HK-2 (cell line): ENCODE data around the gene TCHP.
A peak's percentile ranks its signal among the peaks of the same experiment; 100 is the strongest.
"Not testable (repeated sequence)": the region's sequence is repeated elsewhere in the genome, so short reads cannot be mapped to it uniquely, and the experiment has no call there.

Experiments
- DNase-seq: peaks from one replicate; pipeline ENCODE4 v3.0.0-alpha.2; 2018; ENCODE audit not compliant: unreplicated experiment

TCHP gene

DNA sequence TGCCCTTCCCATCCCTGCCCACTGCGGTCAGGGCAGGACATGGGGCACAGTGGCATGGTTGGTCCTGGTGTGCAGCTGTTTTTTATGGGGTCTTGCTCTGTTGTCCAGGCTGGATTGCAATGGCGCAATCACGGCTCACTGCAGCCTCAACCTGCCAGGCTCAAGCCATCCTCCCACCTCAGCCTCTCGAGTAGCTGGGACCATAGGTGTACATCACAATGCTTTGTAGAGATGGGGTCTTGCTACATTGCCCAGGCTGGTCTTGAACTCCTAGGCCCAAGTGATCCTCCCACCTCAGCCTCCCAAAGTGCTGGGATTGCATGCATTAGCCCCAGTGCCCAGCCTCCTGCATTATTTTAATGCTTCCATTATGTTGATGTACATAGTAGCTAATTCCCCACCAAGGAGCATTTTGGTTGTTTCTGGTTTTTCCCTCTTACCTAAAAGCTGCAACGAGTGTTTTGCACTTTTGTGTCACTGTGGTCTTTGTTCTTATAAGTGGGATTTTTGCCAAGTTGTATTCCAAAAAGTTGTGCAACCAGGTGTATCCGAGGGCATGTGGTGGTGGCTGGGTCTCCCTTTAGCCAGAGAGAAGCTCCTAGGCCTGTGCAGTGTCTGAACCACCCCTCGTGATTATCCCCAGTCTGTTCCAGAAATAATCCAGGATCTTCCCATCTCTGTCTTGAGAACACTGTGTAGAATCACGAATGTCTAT, 10.3 kb downstream of the TCHP start:
- no peak for DNase-seq

DNA sequence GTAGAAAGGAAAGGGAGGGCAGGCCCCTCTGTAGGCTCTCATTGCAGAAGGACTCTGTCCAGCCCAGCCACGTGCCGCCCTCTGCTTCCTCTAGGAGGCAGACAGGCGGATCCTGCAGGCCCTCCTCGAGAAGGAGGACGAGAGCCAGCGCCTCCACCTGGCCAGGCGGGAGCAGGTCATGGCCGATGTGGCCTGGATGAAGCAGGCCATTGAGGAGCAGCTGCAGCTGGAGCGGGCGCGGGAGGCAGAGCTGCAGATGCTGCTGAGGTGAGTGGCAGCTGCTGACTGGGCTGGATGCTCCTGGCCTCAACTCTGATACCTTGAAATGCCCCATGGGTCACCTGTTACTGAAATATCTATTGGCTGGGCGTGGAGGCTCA, 10.9 kb downstream of the TCHP start:
- DNase-seq: peak; percentile 21

GRCh38 chr12:109912855-109913321, 12.8 kb downstream of the TCHP start:
- no peak for DNase-seq

DNA sequence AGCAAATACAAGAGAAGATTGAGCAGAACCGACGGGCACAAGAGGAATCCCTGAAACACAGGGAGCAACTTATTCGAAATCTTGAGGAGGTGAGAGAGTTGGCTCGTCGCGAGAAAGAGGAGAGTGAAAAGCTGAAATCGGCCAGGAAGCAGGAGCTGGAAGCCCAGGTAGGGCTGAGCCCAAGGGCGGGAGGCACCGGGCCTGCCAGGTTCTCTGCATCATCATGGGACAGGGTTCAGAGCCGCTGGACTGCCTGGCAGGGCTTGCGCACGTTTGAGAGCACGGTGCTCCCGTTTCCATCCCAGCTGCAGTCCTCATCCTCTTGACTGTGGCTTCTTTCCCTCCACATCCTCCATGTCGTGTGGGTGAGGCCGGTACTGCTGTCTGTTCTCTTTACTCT, 14.4 kb downstream of the TCHP start:
- no peak for DNase-seq

DNA sequence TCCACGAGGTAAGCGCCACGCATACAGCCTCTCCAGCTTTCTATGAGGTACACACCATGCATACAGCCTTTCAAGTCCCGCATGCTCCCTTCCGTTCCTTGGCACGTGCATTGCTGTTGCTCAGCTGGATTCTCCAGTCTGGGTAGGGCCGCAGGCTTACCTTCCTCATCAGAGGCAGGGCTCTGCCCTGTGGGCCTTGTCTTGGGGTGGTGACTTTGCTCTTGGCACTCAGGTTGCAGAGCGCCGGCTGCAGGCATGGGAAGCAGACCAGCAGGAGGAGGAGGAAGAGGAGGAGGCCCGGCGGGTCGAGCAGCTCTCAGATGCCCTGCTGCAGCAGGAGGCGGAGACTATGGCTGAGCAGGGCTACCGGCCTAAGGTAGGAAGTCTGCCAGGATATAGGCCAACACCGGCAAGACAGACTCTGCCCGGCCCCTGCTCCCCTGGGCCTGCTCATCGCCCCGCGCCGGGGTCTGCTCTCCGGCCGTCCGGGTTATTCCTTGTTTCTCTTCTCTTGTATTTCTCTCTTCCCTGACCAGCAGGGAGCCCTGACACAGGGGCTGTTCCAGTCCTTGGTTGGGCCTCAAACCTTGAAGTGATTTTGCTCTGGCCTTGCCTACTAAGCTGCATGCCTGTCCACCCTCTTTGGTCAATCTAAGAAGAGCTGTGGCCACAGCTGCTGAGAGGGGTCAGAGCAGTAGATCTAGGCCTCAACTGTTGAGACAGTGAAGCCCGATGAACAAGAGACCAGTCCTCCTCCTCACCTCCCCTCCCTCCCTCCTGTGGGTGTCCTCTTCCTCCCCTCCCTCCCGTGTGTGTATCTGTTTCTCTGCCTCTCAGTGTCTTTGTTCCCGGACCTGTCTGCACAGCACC, 15.3 kb downstream of the TCHP start:
- no peak for DNase-seq

GRCh38 chr12:109916045-109916444, 16.0 kb downstream of the TCHP start:
- no peak for DNase-seq

DNA sequence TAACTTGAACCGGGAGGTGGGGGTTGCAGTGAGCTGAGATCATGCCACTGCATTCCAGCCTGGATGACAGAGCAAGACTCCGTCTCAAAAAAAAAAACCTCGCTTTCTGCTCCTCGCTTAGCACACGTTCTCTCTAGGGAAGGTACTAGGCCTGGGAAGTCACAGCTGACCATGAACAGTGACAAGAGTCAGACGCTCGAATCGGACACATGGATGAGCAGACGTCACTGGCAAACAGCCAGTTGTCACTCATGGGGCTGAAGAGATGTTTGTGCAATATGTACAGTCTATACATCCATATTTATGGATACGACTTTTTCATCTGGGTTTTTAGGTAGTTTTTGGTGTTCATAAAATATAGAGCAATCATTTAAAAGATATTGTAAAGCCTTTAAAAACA, 19.4 kb downstream of the TCHP start:
- DNase-seq: no peak

DNA sequence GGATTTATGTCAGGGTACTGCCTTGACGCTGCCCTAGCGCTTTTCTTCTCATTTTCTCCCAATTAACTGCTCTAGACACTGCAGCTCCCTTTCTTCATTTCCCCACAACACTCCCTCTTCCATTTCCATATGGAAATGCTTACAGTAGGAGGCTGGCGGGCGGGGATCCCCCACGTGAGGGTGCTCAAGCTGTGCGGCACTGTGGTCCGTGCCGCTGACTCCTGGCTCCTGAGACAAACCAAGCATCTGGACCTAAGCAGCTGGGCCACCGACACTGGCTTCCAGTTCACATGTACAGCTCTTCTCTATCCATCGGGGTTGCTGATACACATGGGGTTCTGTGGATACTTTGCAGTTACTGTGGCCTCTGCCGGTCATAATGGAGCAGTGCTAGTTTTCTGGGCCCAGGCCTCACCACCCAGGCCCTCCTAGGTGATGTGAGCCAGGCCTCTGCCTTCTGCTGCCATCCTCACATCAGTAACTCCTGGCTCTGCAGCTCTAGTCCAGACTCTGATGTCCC, 20.2 kb downstream of the TCHP start:
- no peak for DNase-seq

GRCh38 chr12:109921982-109922381, 21.9 kb downstream of the TCHP start:
- DNase-seq: no peak

- DNase-seq: no peak
Measured at GRCh38 chr12:109923038-109923437, 23.0 kb downstream of the TCHP start.

DNA sequence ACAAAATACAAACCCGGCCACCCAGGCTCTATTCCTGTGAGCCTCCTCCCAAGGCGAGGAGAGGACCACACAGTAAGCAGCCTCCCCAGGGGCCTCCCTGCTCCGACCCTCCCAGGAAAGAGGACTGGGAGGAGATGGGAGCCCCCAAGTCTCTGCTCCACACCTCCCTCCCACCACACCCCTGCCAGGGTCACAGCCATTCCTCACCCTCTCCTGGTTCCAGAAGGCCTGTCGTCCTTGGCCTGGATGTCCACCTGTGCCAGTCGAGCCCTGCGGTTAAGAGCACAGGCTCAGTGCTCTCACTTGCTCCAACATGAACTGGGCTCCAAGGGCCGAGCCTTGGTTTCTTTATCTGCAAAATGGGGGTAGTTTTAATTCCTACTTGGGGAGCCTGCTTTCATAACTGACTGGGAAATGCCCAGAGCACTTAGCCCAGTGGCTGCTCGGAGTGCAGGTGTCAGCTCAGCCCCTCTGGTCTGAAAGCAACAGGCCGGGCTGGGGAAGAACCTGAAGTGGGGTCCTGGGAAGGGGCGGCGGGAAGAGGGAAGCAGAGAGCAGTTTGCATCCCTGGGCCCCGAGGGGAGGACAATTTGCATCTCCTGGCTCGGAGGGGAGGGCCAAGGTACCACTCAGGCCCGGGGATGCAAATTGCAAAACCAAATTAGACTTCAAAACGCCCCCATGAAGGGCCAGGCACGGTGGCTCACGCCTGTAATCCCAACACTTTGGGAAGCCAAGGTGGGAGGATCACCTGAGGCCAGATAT, 23.6 kb downstream of the TCHP start:
- no peak for DNase-seq

DNA sequence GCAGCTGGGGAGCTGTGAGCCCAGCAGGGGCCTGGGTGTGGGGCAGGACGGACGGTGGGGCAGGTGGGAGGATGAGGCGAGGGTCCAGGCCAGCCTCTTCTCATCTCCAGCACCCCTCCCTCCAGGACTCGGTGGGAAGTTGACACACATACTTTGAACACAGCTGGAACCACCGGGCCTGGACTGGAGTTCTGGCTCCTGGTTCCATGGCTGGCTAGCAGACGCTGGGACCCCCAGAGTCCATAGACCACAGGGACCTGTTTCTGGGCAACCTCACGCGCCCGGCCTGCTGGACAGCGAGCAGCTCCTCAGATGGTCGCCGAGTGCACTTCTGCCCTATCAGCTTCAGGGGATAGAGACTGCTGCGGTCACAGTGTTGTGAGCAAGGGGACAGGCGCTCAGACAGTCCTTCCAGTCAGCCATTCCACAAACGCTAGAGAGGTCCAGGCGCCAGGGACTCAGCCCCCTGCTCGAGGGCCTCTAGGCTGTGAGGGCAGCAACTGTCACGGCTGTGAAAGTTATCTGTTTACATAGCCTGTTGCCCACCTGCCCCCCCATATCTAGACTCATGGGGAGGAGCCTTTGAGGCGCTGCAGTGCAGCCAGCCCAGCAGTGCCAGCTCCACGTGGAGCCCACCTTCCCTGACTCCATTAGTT, 25.2 kb downstream of the TCHP start:
- no peak for DNase-seq

DNA sequence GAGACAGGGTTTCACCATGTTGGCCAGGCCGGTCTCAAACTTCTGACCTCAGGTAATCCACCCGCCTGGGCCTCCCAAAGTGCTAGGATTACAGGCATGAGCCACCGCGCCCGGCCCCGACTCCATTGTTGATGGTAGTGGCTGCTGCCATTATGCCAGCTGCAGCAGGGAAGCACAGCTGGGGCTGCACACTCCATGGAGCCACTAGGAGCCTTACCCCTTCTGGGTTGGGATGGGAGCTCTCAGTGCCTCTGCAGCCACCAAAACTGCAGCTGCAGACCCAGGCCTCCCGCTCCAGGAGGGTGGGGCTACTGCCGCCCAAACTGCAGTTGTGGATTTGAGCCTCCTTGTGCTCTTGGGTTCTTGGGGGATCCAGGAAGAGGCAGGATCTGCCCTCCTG, 25.9 kb downstream of the TCHP start:
- DNase-seq: no peak

DNA sequence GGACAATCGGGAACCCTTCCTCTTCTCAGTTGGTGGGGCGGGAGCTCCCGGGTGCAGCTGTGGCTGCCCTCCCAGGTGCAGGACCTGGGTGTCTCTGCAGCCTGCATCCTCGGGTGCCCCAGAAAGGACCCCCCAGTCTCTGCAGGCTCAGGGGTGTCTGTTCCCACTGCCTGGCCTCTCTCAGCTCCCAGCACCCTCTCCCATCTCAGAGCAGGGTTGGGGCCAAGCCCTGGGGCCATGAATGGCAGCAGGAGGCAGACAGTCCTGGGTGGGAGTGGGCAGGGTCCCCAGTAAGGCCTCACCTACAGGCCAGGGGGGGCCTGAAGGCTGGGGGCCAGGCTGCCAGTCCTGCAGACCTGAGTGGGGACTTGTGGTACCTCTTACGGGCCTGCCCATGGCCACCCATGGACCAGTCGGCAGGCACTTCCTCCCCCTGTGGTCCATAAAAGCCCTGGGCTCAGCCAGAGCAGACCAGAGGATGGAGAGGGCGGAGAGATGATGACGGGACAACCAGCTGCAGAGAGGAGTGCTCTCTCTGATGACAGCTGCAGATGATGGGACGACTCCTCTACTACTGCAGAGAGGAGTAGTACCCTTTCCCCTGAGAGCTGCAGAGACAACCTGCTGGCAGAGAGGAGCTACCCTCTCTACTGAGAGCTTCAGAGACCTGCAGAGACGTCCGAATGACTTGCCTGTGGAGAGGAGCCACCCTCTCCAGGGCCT, 26.6 kb downstream of the TCHP start:
- DNase-seq: no peak

DNA sequence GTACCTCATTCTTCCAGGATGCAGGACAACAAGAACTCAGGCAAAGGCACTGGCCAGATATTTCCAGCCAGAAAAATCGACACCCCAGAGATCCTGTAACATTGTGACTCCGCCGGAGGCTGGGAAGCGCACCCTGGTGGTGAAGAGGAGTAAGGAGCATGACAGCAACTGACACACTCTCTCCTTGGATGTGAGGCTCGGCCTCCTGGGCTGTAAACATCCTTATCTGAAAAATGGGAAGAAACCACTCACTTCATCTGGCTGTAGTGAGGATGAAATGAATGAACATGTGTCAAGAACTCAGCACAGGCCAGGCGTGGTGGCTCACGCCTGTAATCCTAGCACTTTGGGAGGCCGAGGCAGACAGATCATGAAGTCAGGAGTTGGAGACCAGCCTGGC, 27.5 kb downstream of the TCHP start:
- DNase-seq: no peak

DNA sequence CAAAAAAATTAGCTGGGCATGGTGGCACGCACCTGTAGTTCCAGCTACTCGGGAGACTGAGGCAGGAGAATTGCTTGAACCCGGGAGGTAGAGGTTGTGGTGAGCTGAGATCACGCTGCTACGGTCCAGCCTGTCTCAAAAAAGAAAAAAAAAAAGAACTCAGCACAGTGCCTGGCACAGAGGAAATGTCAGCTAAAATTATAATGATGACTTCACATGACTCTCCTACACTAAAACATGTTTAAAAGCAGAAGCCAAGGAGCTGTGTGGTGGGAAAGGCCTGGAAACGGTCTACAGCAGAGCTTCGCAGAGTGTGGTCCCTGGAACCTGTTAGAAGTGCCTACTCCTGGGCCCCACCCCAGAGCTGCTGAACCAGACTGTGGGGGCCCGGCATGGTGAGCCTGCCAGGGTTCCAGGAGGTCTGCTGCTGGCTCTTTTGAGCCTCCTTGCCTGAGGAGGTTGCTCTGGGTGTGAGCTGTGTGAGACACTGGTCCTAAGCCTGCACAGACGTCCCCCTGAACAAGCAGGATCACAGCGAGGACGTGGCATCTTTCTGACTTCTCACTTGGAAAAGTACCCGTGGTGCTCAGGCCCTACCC, 28.1 kb downstream of the TCHP start:
- DNase-seq: no peak

DNA sequence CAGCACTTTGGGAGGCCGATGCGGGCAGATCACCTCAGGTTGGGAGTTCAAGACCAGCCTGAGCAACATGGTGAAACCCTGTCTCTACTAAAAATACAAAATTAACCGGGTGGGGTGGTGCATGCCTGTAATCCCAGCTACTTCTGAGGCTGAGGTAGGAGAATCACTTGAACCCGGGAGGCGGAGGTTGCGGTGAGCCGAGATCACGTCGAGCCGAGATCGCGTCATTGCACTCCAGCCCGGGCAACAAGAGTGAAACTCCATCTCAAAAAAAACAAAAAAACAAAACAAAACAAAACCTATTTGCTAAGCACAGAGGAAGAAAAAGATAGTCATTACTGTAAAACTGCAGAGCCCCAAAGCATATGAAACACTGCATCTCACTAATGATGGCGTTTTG, 29.3 kb downstream of the TCHP start:
- DNase-seq: not testable (repeated sequence)

- no peak for DNase-seq
Measured at GRCh38 chr12:109930028-109930800, 30.1 kb downstream of the TCHP start.

GRCh38 chr12:109931143-109931542, 31.1 kb downstream of the TCHP start:
- DNase-seq: no peak
